Activated naive CD8-positive, alpha-beta T cell treated with anti-CD3 and anti-CD28 coated beads, Interleukin-2, amount 10 ng/mL, durations not matched to agents 7 days and 5 days (primary cell): ENCODE data around the gene FBLN5. TPM values are rescaled to one million over a fixed set of nuclear protein-coding genes. Genes with fewer than 3 reads are reported as not detected.
A peak's percentile ranks its signal among the peaks of the same experiment; 100 is the strongest.

Source experiments
- ATAC-seq: fragments of 150-1000 bp; cut with Tn5 transposase; one replicate; pipeline ENCODE4 v1.10.0; 2021; ENCODE audit warnings: low read depth, moderate library complexity
- POLR2A ChIA-PET: fragments of 350-600 bp; sonication (Branson Sonifier 250); formaldehyde crosslinking; loops from one replicate; lab custom pipeline; 2021; ENCODE audit warnings: antibody characterized with exemption; lab: Charles Lee
- DNase-seq: peaks from one replicate; pipeline ENCODE4 v3.0.0; 2021
- H3K27ac Mint-ChIP-seq: one replicate; pipeline ENCODE4 v1.8.0; 2022; ENCODE audit warnings: mild to moderate bottlenecking, mixed read lengths
- H3K27me3 Mint-ChIP-seq: one replicate; pipeline ENCODE4 v1.8.0; 2022; ENCODE audit warnings: mild to moderate bottlenecking, moderate library complexity, mixed read lengths
- H3K36me3 Mint-ChIP-seq: one replicate; pipeline ENCODE4 v1.8.0; 2021; ENCODE audit warnings: mild to moderate bottlenecking, mixed read lengths
- H3K4me1 Mint-ChIP-seq: one replicate; pipeline ENCODE4 v1.8.0; 2021; ENCODE audit warnings: mixed read lengths
- H3K4me3 Mint-ChIP-seq: one replicate; pipeline ENCODE4 v1.8.0; 2022; ENCODE audit warnings: mild to moderate bottlenecking, moderate library complexity, mixed read lengths
- H3K9me3 Mint-ChIP-seq: one replicate; pipeline ENCODE4 v1.8.0; 2021; ENCODE audit warnings: mixed read lengths
- total RNA-seq, 2 experiments: library from RNA; stranded (reverse); gene quantifications; one replicate each; pipeline ENCODE4 v1.2.3, GENCODE V29; 2021

The FBLN5 gene, protein sequence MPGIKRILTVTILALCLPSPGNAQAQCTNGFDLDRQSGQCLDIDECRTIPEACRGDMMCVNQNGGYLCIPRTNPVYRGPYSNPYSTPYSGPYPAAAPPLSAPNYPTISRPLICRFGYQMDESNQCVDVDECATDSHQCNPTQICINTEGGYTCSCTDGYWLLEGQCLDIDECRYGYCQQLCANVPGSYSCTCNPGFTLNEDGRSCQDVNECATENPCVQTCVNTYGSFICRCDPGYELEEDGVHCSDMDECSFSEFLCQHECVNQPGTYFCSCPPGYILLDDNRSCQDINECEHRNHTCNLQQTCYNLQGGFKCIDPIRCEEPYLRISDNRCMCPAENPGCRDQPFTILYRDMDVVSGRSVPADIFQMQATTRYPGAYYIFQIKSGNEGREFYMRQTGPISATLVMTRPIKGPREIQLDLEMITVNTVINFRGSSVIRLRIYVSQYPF
- total RNA-seq: 1 to 10 TPM; 2.4 to 3.5 TPM

DNA sequence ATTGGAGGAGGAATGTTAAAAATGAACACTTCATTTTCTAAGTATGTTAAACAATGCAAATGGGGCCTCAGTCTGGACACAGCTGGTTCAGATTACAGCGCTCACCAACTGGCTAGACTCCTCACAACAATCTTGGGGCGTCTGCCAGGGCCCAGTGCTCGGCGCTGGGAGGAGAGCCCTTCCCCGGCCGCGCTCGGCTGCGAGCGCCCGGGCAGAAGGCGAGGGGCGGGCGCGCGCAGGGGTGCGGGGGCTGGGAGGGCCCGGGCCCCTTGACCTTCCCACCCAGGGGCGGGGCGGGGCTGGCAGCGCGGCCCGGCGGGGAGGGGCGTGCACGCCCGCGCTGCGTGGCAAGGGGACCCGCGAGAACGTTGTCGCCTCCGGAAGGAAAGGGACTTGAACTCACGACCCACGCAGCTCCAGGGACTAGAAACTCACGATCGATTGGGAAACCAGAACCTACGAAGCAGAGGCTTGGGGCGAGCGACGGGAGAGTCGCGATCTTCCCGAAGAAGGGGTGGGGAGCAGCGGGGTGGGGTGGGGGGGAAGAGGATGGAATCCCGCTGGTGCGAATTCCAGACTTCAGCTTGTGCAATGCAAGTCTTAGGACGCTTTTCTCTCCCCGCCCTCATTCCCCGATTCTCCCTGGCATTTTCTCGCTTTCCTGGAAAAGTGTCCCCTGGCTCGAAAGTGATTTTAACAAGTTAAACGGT lies at the start of gene FBLN5:
TSS of gene FBLN5 (minus strand) at position 220 of the 710 bp plus-strand sequence. CDS start 465 bp downstream, outside the sequence.
- POLR2A ChIA-PET: interaction anchor here (1.2 kb wide), 1 partner anchor 438 kb away, joined by 3 read pairs; the partner anchor contains the start of gene PPP4R3A
- Mint-ChIP-seq H3K9me3 (no peaks in the 10 kb centered on the region), H3K36me3 (no peaks in the 10 kb centered on the region), H3K27ac (no peak within 1 kb of the TSS), H3K4me1 (peaks cover 12% of the 10 kb centered on the region), H3K4me3 (peak within 1 kb of the TSS; percentile 89), H3K27me3 (peaks cover 53% of the 10 kb centered on the region)
- ATAC-seq (peak; percentile 62), DNase-seq (peak; percentile 45)

DNA sequence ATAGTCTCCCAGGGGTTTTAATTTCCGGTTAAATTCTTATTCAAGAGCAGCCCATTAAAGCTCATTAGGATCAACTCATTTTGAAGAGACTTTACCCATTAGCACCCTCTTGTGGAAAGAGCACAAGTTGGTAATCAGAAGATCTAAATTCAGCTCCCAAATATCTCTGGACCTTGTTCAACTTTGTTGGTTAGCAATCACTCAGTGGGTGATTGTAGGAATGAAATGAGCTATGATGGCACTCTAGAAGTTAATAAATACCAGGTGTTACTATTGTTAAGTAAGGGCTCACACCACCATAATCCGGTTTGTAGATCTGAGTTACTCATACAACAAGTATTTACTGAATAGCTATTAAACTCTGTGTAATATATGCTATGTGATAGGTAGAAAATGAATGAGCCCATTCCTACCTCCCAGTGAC lies 49.5 kb upstream of the FBLN5 start:
- Mint-ChIP-seq H3K4me3 (no peak overlapping the region), H3K27ac (peak overlapping the region; percentile 70), H3K4me1 (peaks cover 23% of the 10 kb centered on the region), H3K9me3 (no peaks in the 10 kb centered on the region), H3K27me3 (no peaks in the 10 kb centered on the region), H3K36me3 (peaks cover 23% of the 10 kb centered on the region)
- ATAC-seq (peak; percentile 32), DNase-seq (no peak)
- POLR2A ChIA-PET: interaction anchor here (0.6 to 1.7 kb wide), 3 partner anchors 24 to 43 kb away, joined by 4 to 13 read pairs (median 6); partner anchors contain the start of gene TRIP11

DNA sequence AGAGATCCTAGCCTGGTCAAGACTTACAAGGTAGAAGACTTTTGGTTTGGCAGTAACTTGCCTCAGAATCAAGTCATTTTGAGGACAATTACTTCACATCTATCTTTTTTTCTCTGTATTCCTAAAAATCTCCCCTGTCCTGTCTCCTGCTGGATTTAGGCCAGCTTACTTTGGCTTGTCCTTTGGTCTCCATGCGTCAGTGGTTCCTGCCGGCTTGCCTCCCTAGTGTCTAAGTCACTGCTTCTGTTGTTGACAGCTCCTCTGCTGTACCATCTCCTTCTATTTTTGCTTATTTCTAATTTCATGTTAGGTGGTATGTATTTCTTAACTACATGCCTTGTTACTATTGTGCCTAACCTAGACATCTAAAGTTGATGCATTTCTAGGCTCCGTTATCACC lies 39.7 kb upstream of the FBLN5 start:
- Mint-ChIP-seq H3K27ac (no peak overlapping the region), H3K27me3 (no peaks in the 10 kb centered on the region), H3K36me3 (peaks cover 59% of the 10 kb centered on the region), H3K4me1 (peaks cover 2% of the 10 kb centered on the region), H3K9me3 (no peaks in the 10 kb centered on the region), H3K4me3 (no peak overlapping the region)
- ATAC-seq: no peak
- POLR2A ChIA-PET: no interaction called here
- DNase-seq: no peak

DNA sequence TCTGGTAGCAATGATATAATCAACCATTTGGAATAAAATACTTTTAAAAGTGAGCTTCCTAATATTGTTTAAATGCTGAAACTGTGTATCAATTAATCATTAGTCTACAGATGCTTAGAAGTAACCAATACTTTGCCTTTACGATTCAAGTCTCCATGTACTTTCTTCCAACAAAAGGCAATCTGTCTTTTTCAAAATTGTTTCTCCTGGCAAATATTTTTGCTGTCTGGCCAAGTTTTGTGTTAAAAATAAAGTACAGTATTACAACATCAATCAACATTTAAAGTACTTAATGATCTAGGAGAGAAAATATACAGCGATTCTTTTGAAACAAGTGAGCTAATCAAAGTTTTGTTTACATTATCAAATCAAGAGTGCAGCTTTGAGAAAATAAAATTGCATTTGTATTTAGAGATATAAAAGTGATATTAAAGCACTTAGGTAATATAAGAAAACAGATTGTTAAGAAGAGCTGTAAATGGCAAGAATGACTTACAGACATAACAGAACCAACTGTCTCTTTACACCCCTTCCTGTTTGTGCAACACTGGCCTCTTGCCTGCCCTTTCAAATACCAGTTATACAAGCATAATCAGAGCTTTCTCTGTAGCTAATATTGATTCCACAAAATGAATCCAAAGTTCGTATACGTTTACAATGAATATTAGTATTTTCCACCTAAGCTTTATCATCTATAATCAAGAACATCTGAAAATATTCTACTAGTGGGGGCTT lies 38.2 kb upstream of the FBLN5 start:
- peaks cover 56% of the 10 kb centered on the region for H3K36me3 Mint-ChIP-seq
- no peak overlapping the region for H3K4me3 Mint-ChIP-seq
- ATAC-seq: no peak
- no peaks in the 10 kb centered on the region for H3K9me3 Mint-ChIP-seq
- no peaks in the 10 kb centered on the region for H3K27me3 Mint-ChIP-seq
- H3K4me1 Mint-ChIP-seq: peaks cover 2% of the 10 kb centered on the region
- no peak overlapping the region for H3K27ac Mint-ChIP-seq
- no peak for DNase-seq
- POLR2A ChIA-PET: no interaction called here

DNA sequence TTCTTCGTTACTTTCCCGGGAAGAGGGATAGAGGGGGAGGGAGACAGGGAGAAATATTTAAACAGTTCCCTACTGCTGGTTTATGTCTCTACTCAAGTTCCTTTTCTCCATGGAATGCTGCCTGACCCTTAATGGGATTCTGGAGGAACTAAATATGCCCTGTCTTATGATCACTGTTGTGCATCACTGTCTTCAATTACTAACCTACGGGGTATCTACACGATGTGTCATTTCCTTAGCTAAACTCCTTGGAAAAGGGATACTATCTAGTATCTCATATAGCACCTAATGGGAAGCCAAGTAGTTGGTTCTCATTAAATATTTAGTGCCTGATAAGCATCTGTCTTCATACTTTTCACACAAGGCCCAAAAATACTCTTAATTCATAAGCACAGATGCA lies 37.5 kb upstream of the FBLN5 start:
- H3K4me1 Mint-ChIP-seq: peaks cover 2% of the 10 kb centered on the region
- no peak overlapping the region for H3K4me3 Mint-ChIP-seq
- peaks cover 56% of the 10 kb centered on the region for H3K36me3 Mint-ChIP-seq

DNA sequence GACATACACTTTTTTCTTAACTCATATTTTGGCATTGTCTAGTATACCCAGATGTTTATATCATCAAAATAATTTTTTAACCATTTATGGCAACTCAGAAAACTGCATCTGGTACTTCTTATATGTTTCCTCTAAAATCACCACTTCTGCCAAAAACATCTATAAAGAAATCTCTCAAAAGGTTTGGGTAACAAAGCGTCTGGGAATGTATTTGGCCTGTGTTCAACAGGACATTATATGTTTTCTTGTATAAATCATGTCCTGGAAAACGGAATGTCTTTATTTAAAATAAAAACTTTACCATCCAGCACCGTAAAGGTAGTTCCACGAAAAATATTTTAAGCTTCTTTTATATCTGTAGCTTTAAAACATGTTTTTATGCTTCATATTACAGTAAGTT lies 36.1 kb upstream of the FBLN5 start:
- POLR2A ChIA-PET: no interaction called here
- Mint-ChIP-seq H3K4me3 (no peak overlapping the region), H3K36me3 (peaks cover 49% of the 10 kb centered on the region), H3K9me3 (no peaks in the 10 kb centered on the region), H3K27me3 (no peaks in the 10 kb centered on the region), H3K4me1 (peaks cover under 1% of the 10 kb centered on the region), H3K27ac (no peak overlapping the region)
- ATAC-seq: no peak
- no peak for DNase-seq

More for the DNA sequence above, 37.5 kb upstream of the FBLN5 start:
- ATAC-seq (no peak), DNase-seq (no peak)
- Mint-ChIP-seq H3K27me3 (no peaks in the 10 kb centered on the region), H3K27ac (no peak overlapping the region), H3K9me3 (no peaks in the 10 kb centered on the region)
- POLR2A ChIA-PET: no interaction called here

DNA sequence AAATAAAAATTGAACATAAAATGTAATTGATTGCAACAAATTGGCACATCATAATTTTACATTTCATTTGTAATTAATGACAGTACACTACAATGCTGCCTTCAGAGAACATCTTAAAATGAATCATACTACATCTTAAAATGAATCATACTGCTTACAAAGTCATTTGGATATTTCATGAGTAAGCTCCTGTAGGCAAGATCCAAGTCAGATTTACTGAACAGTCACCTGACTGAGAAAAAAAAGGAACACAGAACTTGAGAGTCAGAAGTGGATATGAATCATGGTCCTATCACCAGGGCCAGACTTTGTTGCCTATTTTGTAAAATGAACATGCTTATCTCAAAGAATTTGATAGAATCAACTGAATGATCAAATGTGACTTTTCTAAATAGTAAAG lies 32.7 kb upstream of the FBLN5 start:
- peaks cover 35% of the 10 kb centered on the region for H3K36me3 Mint-ChIP-seq
- H3K4me3 Mint-ChIP-seq: no peak overlapping the region

DNA sequence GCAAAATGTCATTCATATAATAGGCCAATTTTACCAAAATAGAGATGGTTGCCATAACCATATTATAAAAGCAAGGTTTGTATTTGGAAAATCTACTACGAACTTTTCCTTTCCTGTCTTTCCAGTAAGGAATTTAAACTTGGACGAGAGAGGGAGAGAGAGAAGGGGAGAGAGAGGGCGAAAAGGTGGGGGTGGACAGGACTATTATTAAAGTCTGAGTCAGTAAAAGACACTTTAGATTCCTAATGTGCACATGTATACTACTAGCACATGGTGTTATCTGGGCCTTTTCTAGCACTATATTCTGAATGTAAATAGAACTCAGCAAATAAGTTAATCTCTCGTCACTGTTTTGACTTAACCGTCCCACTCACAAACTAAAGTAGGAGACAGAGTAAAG lies 30.4 kb upstream of the FBLN5 start:
- Mint-ChIP-seq H3K4me1 (no peaks in the 10 kb centered on the region), H3K9me3 (no peaks in the 10 kb centered on the region), H3K27ac (no peak overlapping the region), H3K4me3 (no peak overlapping the region), H3K36me3 (peaks cover 26% of the 10 kb centered on the region), H3K27me3 (no peaks in the 10 kb centered on the region)
- no peak for DNase-seq
- POLR2A ChIA-PET: no interaction called here
- ATAC-seq: no peak

More for the DNA sequence above, 32.7 kb upstream of the FBLN5 start:
- H3K27ac Mint-ChIP-seq: no peak overlapping the region
- DNase-seq (no peak), ATAC-seq (no peak)
- no peaks in the 10 kb centered on the region for H3K9me3 Mint-ChIP-seq
- no peaks in the 10 kb centered on the region for H3K27me3 Mint-ChIP-seq
- POLR2A ChIA-PET: no interaction called here
- H3K4me1 Mint-ChIP-seq: no peaks in the 10 kb centered on the region

DNA sequence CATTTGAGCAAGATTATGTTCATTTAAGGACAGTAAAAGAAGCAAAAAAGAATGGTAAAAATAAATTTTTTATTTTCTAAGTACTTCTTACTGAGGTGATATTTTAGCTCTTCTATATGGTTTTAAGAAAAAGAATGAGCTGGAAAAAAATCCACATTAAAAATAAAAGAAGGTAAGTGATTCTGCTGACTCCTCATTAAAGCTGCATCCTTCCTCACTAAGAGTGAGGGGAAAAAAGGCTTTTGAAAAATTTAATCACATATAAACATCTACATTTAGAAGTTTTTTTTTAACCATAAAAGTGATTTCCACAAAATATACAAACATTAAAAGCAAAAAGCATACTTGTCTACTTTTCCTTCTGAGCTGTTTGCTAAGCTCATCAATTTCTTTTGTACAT lies 28.3 kb upstream of the FBLN5 start:
- POLR2A ChIA-PET: no interaction called here

DNA sequence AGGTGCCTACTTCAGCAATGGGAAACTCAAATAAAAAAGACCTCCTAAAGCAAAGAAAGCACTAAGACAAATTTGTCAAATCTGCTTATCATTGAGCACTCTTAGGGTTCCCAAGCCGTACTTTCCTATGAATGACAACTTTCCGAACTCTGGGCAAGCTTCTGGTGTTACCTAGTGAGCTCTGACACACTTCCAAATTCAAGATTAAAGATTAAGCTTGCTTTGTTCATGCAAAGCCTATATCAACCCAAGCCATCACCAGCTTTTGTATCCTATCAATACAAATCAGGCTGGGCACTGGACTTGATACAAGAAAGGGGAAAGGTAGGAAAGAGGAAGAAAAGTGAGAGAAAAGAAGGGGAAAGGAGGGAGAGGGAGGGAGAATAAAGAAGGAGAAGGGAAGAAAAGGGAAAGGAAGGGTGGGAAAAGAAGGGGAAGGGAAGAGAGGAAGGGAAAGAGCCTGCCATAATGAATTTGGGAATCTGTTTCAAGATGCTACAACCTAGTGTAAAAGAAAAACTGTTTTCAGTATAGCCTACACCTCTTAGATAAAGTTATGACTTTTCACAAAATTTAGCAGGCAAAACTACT lies 23.8 kb upstream of the FBLN5 start:
- H3K27me3 Mint-ChIP-seq: no peaks in the 10 kb centered on the region
- H3K36me3 Mint-ChIP-seq: peaks cover 26% of the 10 kb centered on the region
- POLR2A ChIA-PET: interaction anchor here (0.7 kb wide), 1 partner anchor 115 kb away, joined by 6 read pairs; no protein-coding TSS in a partner anchor
- H3K4me1 Mint-ChIP-seq: peaks cover 8% of the 10 kb centered on the region
- H3K27ac Mint-ChIP-seq: no peak overlapping the region
- H3K9me3 Mint-ChIP-seq: no peaks in the 10 kb centered on the region
- ATAC-seq: no peak
- DNase-seq: no peak
- no peak overlapping the region for H3K4me3 Mint-ChIP-seq

More for the DNA sequence above, 28.3 kb upstream of the FBLN5 start:
- no peak overlapping the region for H3K27ac Mint-ChIP-seq
- H3K4me3 Mint-ChIP-seq: no peak overlapping the region
- peaks cover 23% of the 10 kb centered on the region for H3K36me3 Mint-ChIP-seq
- no peak for ATAC-seq
- no peak for DNase-seq
- H3K4me1 Mint-ChIP-seq: no peaks in the 10 kb centered on the region
- no peaks in the 10 kb centered on the region for H3K9me3 Mint-ChIP-seq
- H3K27me3 Mint-ChIP-seq: no peaks in the 10 kb centered on the region

DNA sequence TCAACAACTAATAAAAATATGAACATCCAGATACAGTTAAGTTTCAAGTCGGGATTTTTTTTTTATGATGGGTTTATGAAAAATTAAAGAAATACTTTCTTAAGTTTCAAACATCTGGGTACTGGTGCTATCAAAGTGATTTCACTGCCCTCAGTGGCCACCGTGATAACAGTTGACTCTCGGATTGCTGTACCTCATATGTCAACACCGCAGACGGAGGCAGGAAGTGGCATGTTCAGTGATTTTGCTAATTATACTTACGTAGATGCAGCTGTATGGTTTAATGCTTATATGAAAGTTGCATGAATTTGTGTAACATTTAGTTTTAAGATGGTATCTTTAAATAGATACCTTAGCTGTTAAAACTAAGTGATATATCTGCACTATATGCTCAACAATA lies 20.8 kb upstream of the FBLN5 start:
- DNase-seq (no peak), ATAC-seq (peak; percentile 97)
- POLR2A ChIA-PET: interaction anchor here (1.2 kb wide), 1 partner anchor 29 kb away, joined by 4 read pairs; no protein-coding TSS in a partner anchor
- H3K27me3 Mint-ChIP-seq: no peaks in the 10 kb centered on the region
- H3K4me1 Mint-ChIP-seq: peaks cover 8% of the 10 kb centered on the region
- H3K9me3 Mint-ChIP-seq: no peaks in the 10 kb centered on the region
- H3K36me3 Mint-ChIP-seq: peaks cover 18% of the 10 kb centered on the region
- peak overlapping the region; percentile 14 for H3K4me3 Mint-ChIP-seq
- H3K27ac Mint-ChIP-seq: peak overlapping the region; percentile 76

DNA sequence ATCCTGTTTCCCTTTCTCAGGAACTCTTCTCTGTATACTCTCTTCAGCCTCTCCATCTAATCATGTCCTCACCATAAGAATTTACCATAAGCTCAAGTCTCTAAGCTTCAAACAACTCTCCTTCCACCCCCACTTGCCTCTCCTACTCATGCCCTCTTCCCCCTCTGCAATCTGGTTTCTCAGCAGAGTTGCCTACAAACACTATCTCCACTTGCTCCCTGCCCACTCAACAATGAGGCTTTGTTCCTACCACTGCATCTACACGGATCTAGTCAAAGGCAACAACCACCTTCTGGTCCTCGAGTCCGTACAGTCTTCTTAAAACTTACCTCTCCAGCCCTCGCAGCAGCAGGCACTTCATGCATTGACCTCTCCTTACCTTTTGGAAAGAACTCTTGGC lies 17.2 kb upstream of the FBLN5 start:
- Mint-ChIP-seq H3K36me3 (peaks cover 12% of the 10 kb centered on the region), H3K4me3 (no peak overlapping the region), H3K4me1 (peaks cover 8% of the 10 kb centered on the region), H3K9me3 (no peaks in the 10 kb centered on the region), H3K27me3 (no peaks in the 10 kb centered on the region), H3K27ac (no peak overlapping the region)
- POLR2A ChIA-PET: no interaction called here
- DNase-seq (no peak), ATAC-seq (no peak)

DNA sequence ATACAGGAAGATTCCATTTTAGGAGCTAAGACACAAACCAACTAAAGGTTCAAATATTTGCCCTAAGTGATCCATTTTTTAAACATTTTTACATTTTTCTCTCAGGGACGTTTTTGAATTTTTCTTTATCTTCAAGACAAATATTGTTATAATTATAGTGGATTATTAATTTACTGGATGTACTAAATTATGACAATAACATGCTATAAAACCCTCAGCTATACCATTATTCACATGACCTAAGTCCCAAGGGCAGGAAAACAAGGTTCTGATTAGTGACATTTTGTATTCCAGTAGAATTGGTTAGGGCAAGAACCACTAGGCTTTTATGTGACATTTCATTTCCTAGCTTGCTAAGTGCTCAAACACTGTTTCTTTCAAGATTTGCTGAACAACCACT lies 16.5 kb upstream of the FBLN5 start:
- no peak overlapping the region for H3K4me3 Mint-ChIP-seq
- H3K27me3 Mint-ChIP-seq: no peaks in the 10 kb centered on the region
- H3K4me1 Mint-ChIP-seq: peaks cover 8% of the 10 kb centered on the region
- no peak overlapping the region for H3K27ac Mint-ChIP-seq
- H3K36me3 Mint-ChIP-seq: peaks cover 12% of the 10 kb centered on the region
- POLR2A ChIA-PET: no interaction called here
- no peaks in the 10 kb centered on the region for H3K9me3 Mint-ChIP-seq
- ATAC-seq (no peak), DNase-seq (no peak)
